Tibial nerve (tissue), 4 donors: ENCODE results near the gene MRPS23. TPM values are rescaled to one million over a fixed set of nuclear protein-coding genes. Genes with fewer than 3 reads are reported as not detected.

Experiments
- DNase-seq, 2 donors: peaks; one replicate each; pipeline ENCODE4 v3.0.0-alpha.2; 2019; ENCODE audit warnings: low spot score in 2 of 2
- H3K27ac ChIP-seq, 4 donors: fragments of 200-600 bp; sonication (generic) in 3 of 4; one replicate each; pipeline ENCODE4 v1.5.1; 2017 to 2019; ENCODE audit warnings: mild to moderate bottlenecking in 1 of 4
- H3K27me3 ChIP-seq, 2 donors: fragments of 200-600 bp; sonication (generic) in 1 of 2; one replicate each; pipeline versions ENCODE4 v1.5.1 to v1.6.0; 2017 to 2019
- H3K36me3 ChIP-seq, 3 donors: fragments of 200-600 bp; sonication (generic); one replicate each; pipeline ENCODE4 v1.5.1; 2018 to 2019
- H3K4me1 ChIP-seq, 4 donors: fragments of 200-600 bp; sonication (generic) in 3 of 4; one replicate each; pipeline ENCODE4 v1.5.1; 2017 to 2019
- H3K4me3 ChIP-seq, 4 donors: fragments of 200-600 bp; sonication (generic) in 3 of 4; one replicate each; pipeline ENCODE4 v1.5.1; 2017 to 2019; ENCODE audit warnings: mild to moderate bottlenecking in 1 of 4, moderate library complexity in 1 of 4
- H3K9me3 ChIP-seq, 4 donors: fragments of 200-600 bp; sonication (generic) in 3 of 4; one replicate each; pipeline ENCODE4 v1.5.1; 2017 to 2019
- EP300 ChIP-seq, 2 donors: sonication (generic); formaldehyde crosslinking; IDR thresholded peaks; one replicate each; pipeline ENCODE4 v1.6.1; 2017; ENCODE audit warnings: antibody characterized with exemption in 2 of 2, mild to moderate bottlenecking in 1 of 2
- POLR2A ChIP-seq, 2 donors: fragments of 450-650 bp; IDR thresholded peaks; one replicate each; pipeline ENCODE4 v1.6.1; 2017; ENCODE audit warnings: antibody characterized with exemption in 2 of 2, mild to moderate bottlenecking in 2 of 2, moderate library complexity in 2 of 2
- WGBS, 2 donors: methylation state at CpG; one replicate each; pipeline ENCODE4 v1.1.5; 2018; 5-methylcytosine and 5-hydroxymethylcytosine counted together
- total RNA-seq, 4 donors: library from RNA; depleted of rRNA; stranded (reverse); fragments of >200 nt; gene quantifications; one replicate each; pipeline ENCODE4 v1.1.0, GENCODE V29; 2016
- TF ChIP-seq, protein P1 (sequence below), 5 experiments: fragments of 200-600 bp in 3 of 5; fragments of 450-650 bp in 2 of 5; sonication (generic) in 3 of 5; IDR thresholded peaks; one replicate each; pipeline ENCODE4 v1.5.1; 2016 to 2019; ENCODE audit warnings: antibody characterized with exemption in 5 of 5, mild to moderate bottlenecking in 3 of 5, moderate library complexity in 2 of 5

The MRPS23 gene
- total RNA-seq, 4 donors from 2014 or later: 8.0 to 20.1 (median 9.0) TPM

DNA sequence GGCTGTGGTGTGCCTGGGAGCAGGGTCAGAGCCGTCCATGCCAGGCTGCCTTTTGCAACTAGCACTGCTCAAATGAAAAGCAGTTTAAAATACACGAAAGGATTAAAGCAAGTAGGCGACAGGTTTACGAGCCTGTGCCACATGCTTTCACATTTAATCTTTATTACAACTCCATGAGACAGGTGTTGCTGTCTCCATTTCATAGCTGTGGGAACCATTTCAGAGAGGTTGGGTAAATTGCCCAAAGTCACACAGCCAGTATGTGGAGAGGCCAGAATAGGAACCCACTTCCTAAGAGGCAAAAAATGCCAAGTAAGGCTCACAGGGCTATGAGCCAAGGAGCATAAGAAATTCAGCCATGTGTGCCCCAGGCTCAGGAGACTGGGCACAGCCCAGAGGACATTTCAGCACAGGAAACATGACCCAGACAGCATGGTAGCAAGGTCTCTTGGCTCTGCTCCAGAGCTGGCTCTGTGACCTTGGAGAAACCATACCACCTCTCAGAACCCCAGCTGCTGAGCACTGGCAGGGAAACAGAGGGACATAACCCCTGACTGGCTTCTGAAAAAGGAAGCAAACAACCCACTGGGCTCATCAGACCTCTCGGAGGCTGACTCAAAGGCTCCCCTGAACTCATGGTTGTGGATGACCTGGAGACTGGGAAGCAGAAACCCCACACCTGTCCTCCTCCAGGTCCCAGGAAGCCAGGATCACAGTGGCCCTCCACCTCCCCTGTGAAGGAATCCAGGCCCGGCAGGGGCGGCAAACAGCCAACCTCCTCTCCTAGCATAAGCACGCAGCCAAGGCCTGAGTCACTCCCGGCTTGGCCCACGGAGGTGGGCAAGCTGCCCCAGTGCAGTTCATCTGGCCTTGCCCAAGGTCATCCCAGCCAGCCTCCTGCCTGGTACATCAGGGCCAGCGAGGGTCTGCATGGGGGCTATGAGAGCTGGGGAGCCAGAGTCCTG is 40.3 kb upstream of the MRPS23 start:
- Histone ChIP-seq H3K9me3 (no peaks in the 10 kb centered on the region), H3K4me3 (no peak overlapping the region), H3K4me1 (peaks cover 0 to 71% (median 47%) of the 10 kb centered on the region in 4 donors), H3K36me3 (peaks cover 0 to 10% (median 0%) of the 10 kb centered on the region in 3 donors), H3K27me3 (no peaks in the 10 kb centered on the region), H3K27ac (peak overlapping the region; percentile 26 to 96 (median 73))
- TF ChIP-seq, protein P1, sequence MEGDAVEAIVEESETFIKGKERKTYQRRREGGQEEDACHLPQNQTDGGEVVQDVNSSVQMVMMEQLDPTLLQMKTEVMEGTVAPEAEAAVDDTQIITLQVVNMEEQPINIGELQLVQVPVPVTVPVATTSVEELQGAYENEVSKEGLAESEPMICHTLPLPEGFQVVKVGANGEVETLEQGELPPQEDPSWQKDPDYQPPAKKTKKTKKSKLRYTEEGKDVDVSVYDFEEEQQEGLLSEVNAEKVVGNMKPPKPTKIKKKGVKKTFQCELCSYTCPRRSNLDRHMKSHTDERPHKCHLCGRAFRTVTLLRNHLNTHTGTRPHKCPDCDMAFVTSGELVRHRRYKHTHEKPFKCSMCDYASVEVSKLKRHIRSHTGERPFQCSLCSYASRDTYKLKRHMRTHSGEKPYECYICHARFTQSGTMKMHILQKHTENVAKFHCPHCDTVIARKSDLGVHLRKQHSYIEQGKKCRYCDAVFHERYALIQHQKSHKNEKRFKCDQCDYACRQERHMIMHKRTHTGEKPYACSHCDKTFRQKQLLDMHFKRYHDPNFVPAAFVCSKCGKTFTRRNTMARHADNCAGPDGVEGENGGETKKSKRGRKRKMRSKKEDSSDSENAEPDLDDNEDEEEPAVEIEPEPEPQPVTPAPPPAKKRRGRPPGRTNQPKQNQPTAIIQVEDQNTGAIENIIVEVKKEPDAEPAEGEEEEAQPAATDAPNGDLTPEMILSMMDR (IDR thresholded peaks at IDR 0.05): peak in 1 of 5 experiments; percentile 6
- TF ChIP-seq POLR2A (IDR thresholded peaks at IDR 0.05): no peak
- WGBS, 2 donors: 56 to 72% methylated on average over 6 to 10 of the region's 11 CpGs
- no peak for DNase-seq

GRCh38 chr17:57889252-57889651 is 39.4 kb upstream of the MRPS23 start:
- 93 to 100% methylated on average over 2 of the region's 2 CpGs for WGBS, 2 donors

DNA sequence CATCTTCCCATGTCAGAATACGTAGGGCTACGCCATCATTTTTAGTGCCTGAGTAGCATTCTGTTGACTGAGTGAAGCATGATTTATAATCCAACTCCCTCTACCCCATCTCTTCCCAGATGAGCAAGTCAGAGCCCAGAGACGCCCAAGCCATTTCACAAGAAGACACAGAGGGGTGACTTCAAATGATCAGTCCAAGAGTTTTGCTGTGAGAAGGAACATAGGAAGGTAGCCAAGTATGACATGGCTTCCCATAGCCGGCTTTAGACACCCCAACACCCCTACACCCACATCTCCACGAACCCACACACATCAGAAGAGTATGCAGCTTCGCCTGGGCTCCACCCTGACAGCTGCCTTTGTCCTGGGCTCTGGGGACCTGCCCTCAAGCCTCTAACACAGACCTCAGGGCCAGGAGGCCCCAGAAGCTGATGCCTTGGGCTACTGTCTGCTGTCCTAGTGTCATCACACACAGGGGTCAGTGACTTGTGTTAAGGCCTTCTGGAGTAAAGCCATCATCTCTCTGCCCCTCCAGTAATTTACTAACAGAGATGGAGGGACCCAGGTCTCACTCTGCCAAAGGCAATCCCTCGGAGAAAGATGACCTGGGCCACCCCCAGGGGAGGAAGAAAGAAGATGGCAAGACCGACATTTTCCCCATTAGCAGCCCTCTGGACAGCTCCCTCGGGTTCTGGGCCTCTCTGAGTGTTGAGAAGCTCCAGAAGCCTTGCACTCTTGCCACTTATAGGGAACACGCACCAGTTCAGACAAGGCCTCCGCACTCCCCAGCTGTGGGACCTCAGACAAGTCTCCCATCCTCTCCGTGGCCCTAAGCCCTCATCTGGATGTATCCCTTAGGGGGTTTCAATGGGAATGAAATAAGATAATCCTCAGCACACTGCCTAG is 38.7 kb upstream of the MRPS23 start:
- TF ChIP-seq EP300 (IDR thresholded peaks at IDR 0.05) (no peak), POLR2A (IDR thresholded peaks at IDR 0.05) (no peak)
- TF ChIP-seq, protein P1 (IDR thresholded peaks at IDR 0.05): no peak
- Histone ChIP-seq H3K4me1 (peaks cover 0 to 55% (median 32%) of the 10 kb centered on the region in 4 donors), H3K36me3 (peaks cover 0 to 25% (median 0%) of the 10 kb centered on the region in 3 donors), H3K9me3 (no peaks in the 10 kb centered on the region), H3K27me3 (no peaks in the 10 kb centered on the region), H3K27ac (peak overlapping the region in 2 of 4 donors; percentile 83 to 96), H3K4me3 (no peak overlapping the region)
- DNase-seq: no peak
- WGBS, 2 donors: 74 to 77% methylated on average over 12 of the region's 12 CpGs

More at GRCh38 chr17:57889252-57889651, 39.4 kb upstream of the MRPS23 start:
- no peaks in the 10 kb centered on the region for H3K9me3 ChIP-seq
- no peaks in the 10 kb centered on the region for H3K27me3 ChIP-seq
- peak overlapping the region in 2 of 4 donors; percentile 83 to 96 for H3K27ac ChIP-seq
- DNase-seq: no peak
- peaks cover 0 to 20% (median 0%) of the 10 kb centered on the region in 3 donors for H3K36me3 ChIP-seq
- TF ChIP-seq EP300 (IDR thresholded peaks at IDR 0.05): no peak
- no peak for TF ChIP-seq POLR2A (IDR thresholded peaks at IDR 0.05)
- TF ChIP-seq, protein P1 (IDR thresholded peaks at IDR 0.05): no peak
- peaks cover 0 to 62% (median 38%) of the 10 kb centered on the region in 4 donors for H3K4me1 ChIP-seq
- H3K4me3 ChIP-seq: no peak overlapping the region

DNA sequence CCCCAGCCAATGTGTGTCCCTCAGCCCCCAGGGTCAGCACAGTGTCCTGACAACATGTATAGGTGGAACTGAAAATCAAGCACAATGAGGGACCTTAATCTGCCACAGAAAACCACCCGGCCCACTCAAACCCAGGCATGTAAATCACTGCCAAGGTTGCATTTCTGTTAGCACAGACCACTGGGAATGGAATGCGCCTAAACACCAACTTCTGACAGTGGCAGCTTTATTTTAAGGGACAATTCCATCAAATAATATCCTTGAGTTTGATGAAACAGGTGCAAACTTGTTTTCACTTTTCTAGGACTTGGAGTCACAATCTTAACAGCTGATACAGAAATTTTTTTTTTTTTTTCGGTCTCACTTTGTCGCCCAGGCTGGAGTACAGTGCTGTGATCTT is 37.3 kb upstream of the MRPS23 start:
- H3K27me3 ChIP-seq: no peaks in the 10 kb centered on the region
- H3K4me1 ChIP-seq: peaks cover 0 to 52% (median 24%) of the 10 kb centered on the region in 4 donors
- WGBS, 2 donors: 85 to 94% methylated on average over 4 of the region's 4 CpGs
- H3K4me3 ChIP-seq: no peak overlapping the region
- no peak for DNase-seq
- H3K9me3 ChIP-seq: no peaks in the 10 kb centered on the region
- TF ChIP-seq, protein P1 (IDR thresholded peaks at IDR 0.05): no peak
- TF ChIP-seq EP300 (IDR thresholded peaks at IDR 0.05) (no peak), POLR2A (IDR thresholded peaks at IDR 0.05) (no peak)
- H3K36me3 ChIP-seq: peaks cover 0 to 31% (median 0%) of the 10 kb centered on the region in 3 donors
- H3K27ac ChIP-seq: no peak overlapping the region
